ENCODE data around the gene KCNK4.

KCNK4 gene

DNA sequence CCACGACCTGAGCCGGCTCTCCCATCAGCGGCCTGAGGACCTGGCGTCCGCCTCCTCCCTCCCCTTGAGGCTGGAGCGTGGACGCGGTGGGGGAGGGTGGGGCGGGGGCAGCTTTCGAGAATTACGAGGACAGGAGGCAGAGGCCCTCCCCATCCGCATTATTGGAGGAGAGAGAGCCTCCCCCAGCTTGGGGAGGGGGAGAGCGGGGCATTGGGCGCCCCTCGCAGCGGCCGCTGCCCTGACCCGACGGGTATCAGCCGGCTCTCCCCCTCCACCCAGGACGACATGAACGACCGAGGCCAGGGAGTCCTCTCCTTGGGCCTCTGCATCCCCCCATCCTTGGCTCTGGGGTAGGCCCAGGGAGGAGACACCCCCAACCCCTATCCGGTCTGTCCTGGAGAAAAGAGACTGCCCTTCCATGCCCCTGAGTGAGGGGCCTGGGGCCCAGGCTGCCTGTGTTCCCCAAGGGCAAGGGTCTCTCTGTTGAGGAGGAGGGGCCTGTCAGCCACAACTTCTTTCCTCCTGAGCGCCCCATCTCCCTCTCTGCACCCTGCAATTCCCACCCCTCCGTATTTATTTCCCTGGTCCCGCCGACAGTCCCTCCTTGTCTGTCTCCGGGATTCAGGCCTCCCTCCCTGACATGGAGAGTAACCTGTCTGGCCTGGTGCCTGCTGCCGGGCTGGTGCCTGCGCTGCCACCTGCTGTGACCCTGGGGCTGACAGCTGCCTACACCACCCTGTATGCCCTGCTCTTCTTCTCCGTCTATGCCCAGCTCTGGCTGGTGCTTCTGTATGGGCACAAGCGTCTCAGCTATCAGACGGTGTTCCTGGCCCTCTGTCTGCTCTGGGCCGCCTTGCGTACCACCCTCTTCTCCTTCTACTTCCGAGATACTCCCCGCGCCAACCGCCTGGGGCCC lies 5.0 kb upstream of the KCNK4 start:
- DNase-seq = no peak

DNA sequence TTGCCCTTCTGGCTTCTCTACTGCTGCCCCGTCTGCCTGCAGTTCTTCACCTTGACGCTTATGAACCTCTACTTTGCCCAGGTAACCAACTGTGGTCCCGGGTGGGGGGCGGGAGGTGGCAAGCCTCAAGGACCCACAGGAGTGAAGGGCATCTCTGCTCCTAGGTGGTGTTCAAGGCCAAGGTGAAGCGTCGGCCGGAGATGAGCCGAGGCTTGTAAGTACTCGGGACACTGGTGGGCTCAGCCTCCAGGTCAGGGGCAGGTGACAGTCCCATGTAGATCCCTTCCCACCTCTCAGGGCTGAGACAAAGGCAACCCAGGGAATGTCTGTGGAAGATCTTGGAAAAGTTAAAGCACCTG lies 4.3 kb upstream of the KCNK4 start:
- in situ Hi-C loops (cut with MboI; ENCODE audit: low pct_unique_long_range_greater_than_20kb, low sequenced_read_pairs) = no loop called here
- no peak for DNase-seq

More for the DNA sequence above, 5.0 kb upstream of the KCNK4 start:
- in situ Hi-C loops (cut with MboI; ENCODE audit: low pct_unique_long_range_greater_than_20kb, low sequenced_read_pairs) = no loop called here

DNA sequence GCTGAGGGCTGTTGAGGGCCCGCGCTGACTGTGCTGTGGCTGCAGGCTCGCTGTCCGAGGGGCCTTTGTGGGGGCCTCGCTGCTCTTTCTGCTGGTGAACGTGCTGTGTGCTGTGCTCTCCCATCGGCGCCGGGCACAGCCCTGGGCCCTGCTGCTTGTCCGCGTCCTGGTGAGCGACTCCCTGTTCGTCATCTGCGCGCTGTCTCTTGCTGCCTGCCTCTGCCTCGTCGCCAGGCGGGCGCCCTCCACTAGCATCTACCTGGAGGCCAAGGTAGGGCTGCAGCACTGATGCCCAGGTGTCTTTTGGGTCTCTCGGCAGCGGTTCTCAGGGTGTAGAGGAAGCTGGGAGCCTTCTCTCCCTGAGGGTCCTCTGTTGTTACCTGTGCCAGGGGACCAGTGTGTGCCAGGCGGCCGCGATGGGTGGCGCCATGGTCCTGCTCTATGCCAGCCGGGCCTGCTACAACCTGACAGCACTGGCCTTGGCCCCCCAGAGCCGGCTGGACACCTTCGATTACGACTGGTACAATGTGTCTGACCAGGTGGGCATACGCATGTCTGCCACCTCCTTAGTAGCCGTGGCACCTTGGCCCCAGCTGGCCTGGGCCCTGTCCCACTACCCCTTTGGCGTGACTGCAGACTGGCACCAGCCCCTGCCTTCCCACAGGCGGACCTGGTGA lies 3.3 kb upstream of the KCNK4 start:
- in situ Hi-C loops (cut with MboI; ENCODE audit: low pct_unique_long_range_greater_than_20kb, low sequenced_read_pairs) = no loop called here
- no peak for DNase-seq

DNA sequence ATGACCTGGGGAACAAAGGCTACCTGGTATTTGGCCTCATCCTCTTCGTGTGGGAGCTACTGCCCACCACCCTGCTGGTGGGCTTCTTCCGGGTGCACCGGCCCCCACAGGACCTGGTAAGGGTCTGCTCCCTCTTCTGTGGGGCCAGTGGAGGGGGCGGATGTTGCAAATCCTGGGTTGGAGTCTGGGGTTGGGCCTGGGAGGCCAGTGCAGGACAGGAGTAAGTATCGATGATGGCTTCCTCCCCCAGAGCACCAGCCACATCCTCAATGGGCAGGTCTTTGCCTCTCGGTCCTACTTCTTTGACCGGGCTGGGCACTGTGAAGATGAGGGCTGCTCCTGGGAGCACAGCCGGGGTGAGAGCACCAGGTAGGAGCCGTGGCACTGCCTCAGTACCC lies 2.8 kb upstream of the KCNK4 start:
- no peak for DNase-seq
- in situ Hi-C loops (cut with MboI; ENCODE audit: low pct_unique_long_range_greater_than_20kb, low sequenced_read_pairs) = no loop called here

DNA sequence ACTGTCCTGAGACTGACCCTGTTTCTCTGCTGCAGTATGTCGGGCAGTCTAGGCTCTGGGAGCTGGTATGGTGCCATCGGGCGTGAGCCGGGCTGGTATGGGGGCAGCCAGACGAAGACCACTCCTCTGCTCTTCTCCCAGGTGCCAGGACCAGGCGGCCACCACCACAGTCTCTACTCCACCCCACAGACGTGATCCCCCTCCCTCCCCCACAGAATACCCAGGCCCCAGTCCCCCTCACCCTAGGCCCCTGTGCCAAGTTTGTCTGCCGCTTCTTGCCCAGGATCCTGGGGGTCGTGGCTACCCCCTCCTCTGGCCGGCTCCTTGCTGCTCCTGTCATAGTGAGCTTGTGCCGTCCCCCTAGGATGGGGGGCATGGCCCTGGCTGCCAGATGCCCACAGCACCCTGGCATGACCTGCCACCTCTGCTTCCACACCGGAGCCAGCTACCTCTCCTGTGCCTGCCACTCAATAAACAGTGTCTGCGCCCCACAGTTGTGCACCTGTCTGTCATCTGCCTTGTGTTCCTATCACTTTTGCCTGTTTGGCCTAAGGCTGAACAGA lies 2.0 kb upstream of the KCNK4 start:
- in situ Hi-C loops (cut with MboI; ENCODE audit: low pct_unique_long_range_greater_than_20kb, low sequenced_read_pairs) = no loop called here
- DNase-seq = no peak

DNA sequence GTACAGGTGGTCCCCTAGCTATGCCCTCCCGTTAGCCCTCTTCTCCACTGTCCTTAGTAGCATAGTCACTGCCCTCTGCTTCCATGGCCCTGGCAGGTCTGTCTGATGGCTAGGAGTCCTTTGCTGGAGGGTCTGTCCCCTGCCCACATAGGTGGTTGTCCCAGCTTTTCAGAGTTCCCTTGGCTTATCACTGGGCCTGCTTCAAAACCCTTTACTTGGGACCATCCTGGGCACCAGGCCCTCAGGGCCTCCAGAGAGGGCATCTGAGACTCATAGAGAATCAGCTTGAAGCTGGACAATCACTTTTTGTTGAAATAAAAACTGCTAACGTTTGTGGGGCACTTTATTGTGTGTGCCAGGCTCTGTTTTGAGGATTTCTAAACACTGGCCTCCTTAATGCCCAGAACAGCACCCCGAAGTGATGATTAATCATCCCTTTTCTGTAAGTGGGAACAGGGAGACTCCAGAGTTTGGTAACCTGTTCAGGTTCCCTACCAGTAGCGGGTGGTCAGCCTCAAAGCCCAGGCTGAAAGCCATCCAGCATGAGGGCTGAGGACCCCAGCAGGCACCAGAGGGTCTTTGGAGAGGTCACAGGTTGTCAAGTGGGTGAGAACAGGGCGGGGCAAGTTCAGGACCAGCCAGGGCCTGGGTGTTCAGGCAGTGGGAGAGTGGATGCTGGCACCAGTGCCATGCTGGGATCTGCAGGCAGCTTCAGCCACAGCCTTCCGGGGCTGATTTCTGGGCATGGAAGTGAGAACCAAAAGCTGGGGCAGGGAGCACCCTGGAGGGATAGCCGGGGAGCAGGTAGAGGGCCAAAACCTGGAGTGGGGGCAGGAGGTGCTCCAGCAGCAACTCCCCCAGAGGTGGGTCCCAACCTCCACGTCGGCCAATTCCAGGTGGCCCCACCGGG lies 495 bp upstream of the KCNK4 start:
- in situ Hi-C loops (cut with MboI; ENCODE audit: low pct_unique_long_range_greater_than_20kb, low sequenced_read_pairs) = no loop called here
- DNase-seq = no peak

DNA sequence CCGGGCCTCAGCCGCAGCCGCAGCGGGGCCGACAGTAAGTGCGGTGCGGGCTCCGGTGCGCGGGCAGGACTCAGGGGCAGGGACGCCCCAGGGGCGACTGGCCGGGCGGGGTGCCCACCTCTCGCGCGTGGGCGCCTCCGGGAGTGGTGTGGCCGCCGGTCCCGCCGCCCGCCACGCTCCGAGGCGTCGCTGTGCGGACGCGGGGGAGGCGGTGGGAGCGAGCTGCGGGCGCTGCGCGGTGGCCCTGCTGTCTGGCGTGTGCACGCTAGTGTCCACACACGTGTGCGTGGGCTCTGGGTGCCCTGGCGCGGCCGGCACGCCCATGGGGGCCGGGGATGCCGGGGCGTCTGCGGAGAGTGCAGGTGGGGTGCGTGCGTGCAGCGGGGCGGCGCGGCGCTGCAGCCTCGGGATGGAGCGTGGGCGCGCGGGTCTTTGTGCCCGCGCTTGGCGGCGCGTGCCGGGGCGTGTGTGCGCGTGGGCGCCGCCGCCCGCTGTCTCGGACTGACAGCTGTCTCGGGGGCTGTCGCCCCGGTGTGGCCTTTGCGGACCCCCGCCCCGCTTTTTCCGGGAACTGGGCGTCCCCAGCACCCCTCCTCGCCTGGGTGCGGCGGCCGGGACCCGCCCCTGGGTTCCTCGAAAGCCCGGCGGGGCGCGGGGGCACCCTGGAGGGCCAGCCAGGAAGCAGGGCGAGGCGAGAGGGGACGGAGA lies 804 bp downstream of the KCNK4 start:
- DNase-seq = no peak
- in situ Hi-C loops (cut with MboI; ENCODE audit: low pct_unique_long_range_greater_than_20kb, low sequenced_read_pairs) = no loop called here

DNA sequence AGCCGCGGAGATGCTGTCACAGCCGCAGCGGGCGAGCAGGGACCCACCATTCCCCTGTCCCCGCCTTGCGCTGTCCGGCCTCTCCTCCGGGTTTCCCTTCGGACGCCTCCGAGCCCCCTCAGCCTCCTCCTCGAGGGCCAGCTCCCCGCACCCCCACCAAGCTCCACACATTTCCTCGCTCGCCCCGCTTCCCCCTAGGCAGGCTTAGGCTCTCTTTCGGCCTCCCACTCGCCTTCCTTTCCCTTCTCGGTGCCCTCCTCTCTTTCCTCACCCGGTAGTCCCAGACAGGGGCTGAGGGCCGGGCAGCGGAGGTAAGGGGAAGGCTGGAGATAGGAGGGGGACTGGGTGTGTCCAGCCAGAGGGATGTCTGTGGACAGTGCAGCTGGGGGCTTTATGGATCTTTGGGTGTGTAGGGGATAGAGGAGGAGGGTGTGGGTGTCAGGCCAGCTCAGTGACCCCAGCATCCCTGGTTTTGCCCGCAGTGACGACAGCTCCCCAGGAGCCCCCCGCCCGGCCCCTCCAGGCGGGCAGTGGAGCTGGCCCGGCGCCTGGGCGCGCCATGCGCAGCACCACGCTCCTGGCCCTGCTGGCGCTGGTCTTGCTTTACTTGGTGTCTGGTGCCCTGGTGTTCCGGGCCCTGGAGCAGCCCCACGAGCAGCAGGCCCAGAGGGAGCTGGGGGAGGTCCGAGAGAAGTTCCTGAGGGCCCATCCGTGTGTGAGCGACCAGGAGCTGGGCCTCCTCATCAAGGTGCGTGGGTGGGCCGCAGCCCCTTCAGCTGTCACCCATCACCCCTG lies 1.6 kb downstream of the KCNK4 start:
- in situ Hi-C loops (cut with MboI; ENCODE audit: low pct_unique_long_range_greater_than_20kb, low sequenced_read_pairs) = no loop called here
- DNase-seq = no peak

DNA sequence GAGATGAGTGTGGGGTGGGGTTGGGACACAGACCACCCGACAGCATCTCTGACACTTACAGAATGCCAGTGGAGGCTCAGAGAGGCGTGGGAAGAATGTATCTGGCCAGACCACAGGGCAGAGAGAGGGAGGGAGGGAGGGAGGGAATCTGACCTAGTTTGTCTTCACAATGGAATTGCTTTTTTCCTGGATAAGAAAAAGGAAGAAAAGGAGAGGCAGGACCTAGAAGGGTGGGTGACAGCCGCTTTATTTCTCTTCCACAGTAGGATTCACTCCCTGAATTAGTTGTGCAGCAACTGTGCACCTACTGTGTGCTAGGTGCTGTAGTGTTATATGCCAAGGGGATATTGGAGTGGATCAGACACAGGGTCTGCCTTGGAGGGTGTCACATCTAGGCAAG lies 3.7 kb downstream of the KCNK4 start:
- no peak for DNase-seq
- in situ Hi-C loops (cut with MboI; ENCODE audit: low pct_unique_long_range_greater_than_20kb, low sequenced_read_pairs) = no loop called here

DNA sequence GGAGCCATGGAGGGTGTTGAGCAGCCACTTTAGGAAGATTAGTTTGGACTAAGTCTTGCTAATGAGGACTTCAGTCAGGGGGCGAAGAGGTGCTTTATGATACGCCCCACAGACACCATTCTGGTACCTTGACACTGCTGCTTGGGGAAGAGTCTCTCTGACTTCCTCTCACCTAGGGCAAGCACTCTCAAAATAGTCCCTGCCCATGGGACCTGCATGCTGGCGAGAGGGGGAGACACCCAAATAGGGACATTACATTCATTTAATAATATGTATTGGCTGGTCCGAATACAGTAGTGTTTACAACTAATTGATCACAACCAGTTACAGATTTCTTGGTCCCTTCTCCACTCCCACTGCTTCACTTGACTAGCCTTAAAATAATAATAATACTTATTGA lies 4.7 kb downstream of the KCNK4 start:
- in situ Hi-C loops (cut with MboI; ENCODE audit: low pct_unique_long_range_greater_than_20kb, low sequenced_read_pairs) = no loop called here
- no peak for DNase-seq

DNA sequence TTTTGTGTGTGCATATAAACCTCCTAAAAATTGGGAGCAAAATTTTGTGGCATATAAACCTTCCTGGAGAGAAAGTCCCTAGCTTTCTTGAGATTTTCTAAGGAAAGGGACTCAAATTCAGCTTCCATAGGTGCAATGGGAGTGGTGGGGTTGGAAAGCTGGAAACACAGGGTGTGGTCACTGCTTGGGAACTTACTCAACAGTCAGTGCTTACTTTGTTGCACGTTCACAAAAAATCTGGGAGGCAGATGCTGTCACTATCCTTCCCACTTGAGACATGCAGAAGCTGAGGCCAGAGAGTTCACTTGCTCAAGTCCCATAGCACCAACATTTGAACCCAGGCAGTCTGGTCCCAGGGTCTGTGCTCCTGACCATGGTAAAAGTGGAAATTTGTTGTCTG lies 5.1 kb downstream of the KCNK4 start:
- no peak for DNase-seq
- in situ Hi-C loops (cut with MboI; ENCODE audit: low pct_unique_long_range_greater_than_20kb, low sequenced_read_pairs) = no loop called here

DNA sequence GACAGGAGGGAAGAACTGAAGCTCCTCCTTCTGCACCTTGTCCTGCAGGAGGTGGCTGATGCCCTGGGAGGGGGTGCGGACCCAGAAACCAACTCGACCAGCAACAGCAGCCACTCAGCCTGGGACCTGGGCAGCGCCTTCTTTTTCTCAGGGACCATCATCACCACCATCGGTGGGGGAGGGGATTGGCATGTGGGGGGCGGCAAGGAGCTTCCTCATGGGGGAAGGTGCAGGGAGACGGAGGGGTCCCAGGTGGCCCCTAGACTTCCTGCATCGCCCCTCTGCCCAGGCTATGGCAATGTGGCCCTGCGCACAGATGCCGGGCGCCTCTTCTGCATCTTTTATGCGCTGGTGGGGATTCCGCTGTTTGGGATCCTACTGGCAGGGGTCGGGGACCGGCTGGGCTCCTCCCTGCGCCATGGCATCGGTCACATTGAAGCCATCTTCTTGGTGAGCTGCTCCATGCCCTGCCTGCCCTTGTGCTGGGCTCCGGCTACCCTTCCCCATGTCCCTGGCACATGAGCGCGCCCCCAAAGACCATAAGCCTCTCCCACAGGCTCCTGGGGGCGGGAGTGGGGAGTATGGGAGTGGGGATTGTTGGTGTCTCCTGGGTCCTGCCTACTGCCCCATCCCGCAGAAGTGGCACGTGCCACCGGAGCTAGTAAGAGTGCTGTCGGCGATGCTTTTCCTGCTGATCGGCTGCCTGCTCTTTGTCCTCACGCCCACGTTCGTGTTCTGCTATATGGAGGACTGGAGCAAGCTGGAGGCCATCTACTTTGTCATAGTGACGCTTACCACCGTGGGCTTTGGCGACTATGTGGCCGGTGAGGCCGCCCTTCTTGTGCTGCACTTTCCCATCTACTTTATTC lies 6.0 kb downstream of the KCNK4 start:
- DNase-seq = no peak
- in situ Hi-C loops (cut with MboI; ENCODE audit: low pct_unique_long_range_greater_than_20kb, low sequenced_read_pairs) = no loop called here

DNA sequence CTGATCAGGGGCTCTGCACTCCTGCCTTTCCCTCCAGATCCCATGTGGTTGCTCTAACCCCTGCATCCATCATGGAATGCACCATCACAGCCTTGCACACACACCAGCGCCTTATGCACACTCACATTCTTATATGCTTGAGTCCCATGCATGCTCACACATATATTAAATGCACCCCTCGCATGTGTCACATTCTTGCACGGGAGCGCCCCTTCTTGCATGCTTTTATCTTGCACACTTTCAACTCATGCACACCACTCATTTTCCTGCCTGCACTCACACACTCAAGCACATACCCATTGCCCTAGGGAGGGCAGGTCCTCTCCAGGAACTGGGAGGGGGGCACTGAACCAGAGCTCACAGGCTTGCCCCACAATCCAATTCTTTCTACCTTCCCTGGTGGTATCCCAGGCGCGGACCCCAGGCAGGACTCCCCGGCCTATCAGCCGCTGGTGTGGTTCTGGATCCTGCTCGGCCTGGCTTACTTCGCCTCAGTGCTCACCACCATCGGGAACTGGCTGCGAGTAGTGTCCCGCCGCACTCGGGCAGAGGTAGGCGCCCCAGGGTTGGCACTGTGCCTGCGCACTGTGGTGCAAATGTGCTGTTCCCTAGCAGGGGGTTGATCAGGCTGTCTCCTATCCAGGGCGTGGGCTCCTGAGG lies 6.7 kb downstream of the KCNK4 start:
- no peak for DNase-seq
- in situ Hi-C loops (cut with MboI; ENCODE audit: low pct_unique_long_range_greater_than_20kb, low sequenced_read_pairs) = no loop called here

DNA sequence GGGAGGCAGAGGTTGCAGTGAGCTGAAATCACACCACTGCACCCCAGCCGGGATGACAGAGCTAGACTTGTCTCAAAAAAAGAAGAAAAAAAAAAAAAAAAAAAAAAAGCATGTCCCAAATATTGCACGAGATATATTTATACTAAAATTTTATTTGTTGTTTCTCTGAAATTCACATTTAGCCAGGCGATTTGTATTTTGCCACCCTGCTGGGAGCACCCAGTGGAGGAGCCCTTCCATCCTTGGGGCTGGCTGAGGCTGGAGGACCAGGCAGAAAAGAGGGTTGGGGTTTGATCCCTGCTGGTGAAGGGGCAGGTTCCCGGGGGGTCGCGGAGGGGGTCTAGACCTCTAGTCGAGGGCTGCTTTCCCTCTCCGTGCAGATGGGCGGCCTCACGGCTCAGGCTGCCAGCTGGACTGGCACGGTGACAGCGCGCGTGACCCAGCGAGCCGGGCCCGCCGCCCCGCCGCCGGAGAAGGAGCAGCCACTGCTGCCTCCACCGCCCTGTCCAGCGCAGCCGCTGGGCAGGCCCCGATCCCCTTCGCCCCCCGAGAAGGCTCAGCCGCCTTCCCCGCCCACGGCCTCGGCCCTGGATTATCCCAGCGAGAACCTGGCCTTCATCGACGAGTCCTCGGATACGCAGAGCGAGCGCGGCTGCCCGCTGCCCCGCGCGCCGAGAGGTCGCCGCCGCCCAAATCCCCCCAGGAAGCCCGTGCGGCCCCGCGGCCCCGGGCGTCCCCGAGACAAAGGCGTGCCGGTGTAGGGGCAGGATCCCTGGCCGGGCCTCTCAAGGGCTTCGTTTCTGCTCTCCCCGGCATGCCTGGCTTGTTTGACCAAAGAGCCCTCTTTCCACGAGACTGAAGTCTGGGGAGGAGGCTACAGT lies 8.1 kb downstream of the KCNK4 start:
- no peak for DNase-seq
- in situ Hi-C loops (cut with MboI; ENCODE audit: low pct_unique_long_range_greater_than_20kb, low sequenced_read_pairs) = no loop called here

DNA sequence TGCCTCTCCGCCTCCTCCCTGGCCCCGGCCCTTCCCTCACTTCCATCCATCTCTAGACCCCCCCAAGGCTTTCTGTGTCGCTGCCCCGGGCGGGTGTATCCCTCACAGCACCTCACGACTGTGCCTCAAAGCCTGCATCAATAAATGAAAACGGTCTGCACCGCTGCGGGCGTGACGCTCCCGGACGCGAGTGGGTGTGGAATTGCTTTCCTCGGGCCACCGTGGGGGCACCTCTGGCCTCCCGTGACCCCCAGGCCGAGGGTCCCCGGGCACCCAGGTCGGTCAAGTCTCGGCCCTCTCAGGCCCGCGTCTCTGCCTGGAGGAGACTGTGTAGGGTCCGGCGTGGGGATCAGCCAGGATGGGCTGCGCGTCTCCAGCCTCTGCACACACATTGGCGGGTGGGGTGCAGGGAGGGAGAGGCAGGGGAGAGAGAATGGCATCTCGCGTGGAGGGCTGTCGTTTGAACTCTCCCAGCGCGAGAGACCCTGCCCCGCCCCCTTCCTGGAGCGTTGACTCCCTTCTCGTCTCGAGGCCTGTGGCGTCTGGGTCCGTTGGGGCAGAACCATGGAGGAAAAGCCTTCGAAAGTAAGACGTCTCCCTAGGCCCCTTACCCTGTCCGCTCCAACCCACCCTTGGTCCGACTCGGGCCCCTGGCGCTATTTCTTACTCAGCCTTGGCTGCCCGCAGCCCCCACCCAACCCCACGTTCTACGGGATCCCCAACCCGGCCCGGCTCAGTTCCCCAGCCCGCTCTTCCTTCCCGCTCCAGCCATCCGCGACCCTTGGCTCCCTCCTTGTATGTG lies 8.9 kb downstream of the KCNK4 start, which contains the start of gene CATSPERZ:
Gene CATSPERZ, plus strand, starts transcription at position 512 of the 802 bp plus-strand sequence. Its CDS starts 53 bp downstream, at position 565.
- in situ Hi-C loops (cut with MboI; ENCODE audit: low pct_unique_long_range_greater_than_20kb, low sequenced_read_pairs) = no loop called here
- no peak for DNase-seq

All from KBM-7 (cell line).